HEK293T (cell line): ENCODE data around the gene DNAH7.

Experiments used
- ELF4 ChIP-seq: fragments of 450-650 bp; IDR thresholded peaks from 2 replicates; pipeline ENCODE4 v1.6.1; 2017; ENCODE audit warnings: antibody characterized with exemption
- FOXM1 ChIP-seq: fragments of 450-650 bp; IDR thresholded peaks from 2 replicates; pipeline ENCODE4 v1.6.1; 2017; ENCODE audit warnings: mild to moderate bottlenecking, borderline replicate concordance
- LEF1 ChIP-seq: fragments of 450-650 bp; IDR thresholded peaks from 2 replicates; pipeline ENCODE4 v1.6.1; 2017; ENCODE audit warnings: mild to moderate bottlenecking, borderline replicate concordance
- SP1 ChIP-seq: fragments of 450-650 bp; IDR thresholded peaks from 2 replicates; pipeline ENCODE4 v1.6.1; 2017
- TF ChIP-seq, protein P1 (sequence below): fragments of 450-650 bp; IDR thresholded peaks from 2 replicates; pipeline ENCODE4 v1.6.1; 2016

DNA sequence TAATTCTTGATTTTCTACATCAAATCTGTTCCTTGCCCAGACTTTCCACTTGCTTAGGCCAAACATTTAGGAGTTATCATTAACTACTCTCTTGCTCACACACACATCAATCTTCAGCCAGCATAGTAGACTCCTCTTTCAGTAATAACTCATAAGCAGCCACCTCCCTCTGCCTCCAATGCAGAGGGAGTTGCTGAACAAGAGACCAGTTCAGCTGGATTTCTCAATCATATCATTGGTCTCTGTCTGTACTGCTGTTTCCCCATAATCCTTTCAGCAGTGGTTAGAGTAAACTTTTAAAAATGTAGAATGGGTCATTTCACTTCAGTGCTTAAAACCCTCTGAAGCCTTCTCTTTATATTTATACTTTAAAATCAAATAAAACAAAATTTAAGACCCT, 298.7 kb downstream of the DNAH7 start:
- TF ChIP-seq SP1 (no peak), LEF1 (no peak), ELF4 (no peak), FOXM1 (no peak)
- TF ChIP-seq, protein P1, sequence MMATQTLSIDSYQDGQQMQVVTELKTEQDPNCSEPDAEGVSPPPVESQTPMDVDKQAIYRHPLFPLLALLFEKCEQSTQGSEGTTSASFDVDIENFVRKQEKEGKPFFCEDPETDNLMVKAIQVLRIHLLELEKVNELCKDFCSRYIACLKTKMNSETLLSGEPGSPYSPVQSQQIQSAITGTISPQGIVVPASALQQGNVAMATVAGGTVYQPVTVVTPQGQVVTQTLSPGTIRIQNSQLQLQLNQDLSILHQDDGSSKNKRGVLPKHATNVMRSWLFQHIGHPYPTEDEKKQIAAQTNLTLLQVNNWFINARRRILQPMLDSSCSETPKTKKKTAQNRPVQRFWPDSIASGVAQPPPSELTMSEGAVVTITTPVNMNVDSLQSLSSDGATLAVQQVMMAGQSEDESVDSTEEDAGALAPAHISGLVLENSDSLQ = no peak
